Spinal cord (tissue), 10 donors: ENCODE data around the gene TUBAL3. TPM values are rescaled to one million over a fixed set of nuclear protein-coding genes. Genes with fewer than 3 reads are reported as not detected.

Source experiments
- DNase-seq, 6 donors: peaks; one replicate each; pipeline versions ENCODE4 v3.0.0 to v3.0.0-alpha.2; 2013 to 2015; ENCODE audit warnings: low spot score in 6 of 6, low read depth in 4 of 6
- H3K27ac ChIP-seq: one replicate; pipeline ENCODE4 v1.5.1; 2013; ENCODE audit warnings: low read depth, low read length, control low read depth
- H3K27me3 ChIP-seq: one replicate; pipeline ENCODE4 v1.6.1; 2013; ENCODE audit warnings: low read length; ENCODE audit not compliant: control insufficient read depth, insufficient read depth
- H3K36me3 ChIP-seq: one replicate; pipeline ENCODE4 v1.6.1; 2013; ENCODE audit warnings: low read length; ENCODE audit not compliant: control insufficient read depth, insufficient read depth
- H3K4me1 ChIP-seq: one replicate; pipeline ENCODE4 v1.6.1; 2013; ENCODE audit warnings: low read length; ENCODE audit not compliant: control insufficient read depth, insufficient read depth
- H3K4me3 ChIP-seq: one replicate; pipeline ENCODE4 v1.5.1; 2013; ENCODE audit warnings: low read depth, low read length, control low read depth
- H3K9me3 ChIP-seq: one replicate; pipeline ENCODE4 v1.6.1; 2013; ENCODE audit warnings: low read length; ENCODE audit not compliant: control insufficient read depth, insufficient read depth
- WGBS: methylation state at CpG from one replicate; pipeline ENCODE4 v1.1.5; 2013; ENCODE audit warnings: missing lambda C conversion rate; ENCODE audit not compliant: insufficient coverage; 5-methylcytosine and 5-hydroxymethylcytosine counted together
- polyA plus RNA-seq, 2 donors: library from polyadenylated mRNA; unstranded; fragments of 120-200 nt; gene quantifications; one replicate each; pipeline ENCODE4 v1.2.1, GENCODE V29; 2013; ENCODE audit not compliant: insufficient read length in 2 of 2
- total RNA-seq, 2 donors: library from RNA; depleted of rRNA in 1 of 2; stranded (reverse); fragments of 120-200 nt in 1 of 2; fragments of >200 nt in 1 of 2; gene quantifications; one replicate each; pipeline versions ENCODE4 v1.2.3 to v1.2.4, GENCODE V29; 2013 to 2014
- donor health status: healthy.

Gene TUBAL3
- total and polyA plus RNA-seq, 4 donors = 0.18 to 0.66 TPM; not detected in 2

- DNase-seq = no peak
- Histone ChIP-seq H3K36me3 (no peaks in the 10 kb centered on the region), H3K27ac (no peak overlapping the region), H3K4me3 (no peak overlapping the region), H3K4me1 (no peaks in the 10 kb centered on the region), H3K27me3 (peaks cover 2% of the 10 kb centered on the region), H3K9me3 (no peaks in the 10 kb centered on the region)
- 93% methylated on average over 2 of the region's 6 CpGs for WGBS
Measured at GRCh38 chr10:5355594-5356301, 48.9 kb downstream of the TUBAL3 start.

DNA sequence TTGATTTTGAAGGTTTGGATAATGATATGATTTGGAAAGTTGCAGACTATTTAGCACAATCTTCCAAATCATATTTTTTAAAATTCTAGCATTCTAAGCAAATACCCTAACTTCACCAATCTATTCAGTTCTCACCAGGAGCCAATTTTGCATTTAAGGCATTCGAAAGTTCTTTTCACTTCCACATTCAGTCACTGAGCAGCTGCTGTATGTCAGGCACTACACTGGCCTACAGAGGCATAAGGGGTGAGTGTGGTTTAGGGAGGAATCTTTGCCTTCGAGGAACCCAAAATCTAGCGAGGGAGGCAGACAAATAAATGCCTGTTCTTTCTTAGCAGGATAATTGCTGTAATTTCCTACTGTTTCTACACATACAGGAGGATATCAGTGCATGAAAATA, 50.6 kb downstream of the TUBAL3 start:
- Histone ChIP-seq H3K27me3 (no peaks in the 10 kb centered on the region), H3K36me3 (no peaks in the 10 kb centered on the region), H3K9me3 (no peaks in the 10 kb centered on the region), H3K4me3 (no peak overlapping the region), H3K27ac (no peak overlapping the region), H3K4me1 (no peaks in the 10 kb centered on the region)
- no CpG with 5 or more reads among the region's 3 CpGs for WGBS
- no peak for DNase-seq

- no peaks in the 10 kb centered on the region for H3K36me3 ChIP-seq
- 77% methylated on average over 2 of the region's 2 CpGs for WGBS
- H3K4me1 ChIP-seq = no peaks in the 10 kb centered on the region
- no peak overlapping the region for H3K27ac ChIP-seq
- no peaks in the 10 kb centered on the region for H3K9me3 ChIP-seq
- no peak overlapping the region for H3K4me3 ChIP-seq
- DNase-seq = no peak
- H3K27me3 ChIP-seq = no peaks in the 10 kb centered on the region
Measured at GRCh38 chr10:5349362-5349761, 55.3 kb downstream of the TUBAL3 start.

- no peak overlapping the region for H3K27ac ChIP-seq
- no peaks in the 10 kb centered on the region for H3K4me1 ChIP-seq
- H3K4me3 ChIP-seq = no peak overlapping the region
- H3K27me3 ChIP-seq = no peaks in the 10 kb centered on the region
- H3K36me3 ChIP-seq = no peaks in the 10 kb centered on the region
- peak in 1 of 6 donors; percentile 70 for DNase-seq
- WGBS = 56% methylated on average over 3 of the region's 4 CpGs
- no peaks in the 10 kb centered on the region for H3K9me3 ChIP-seq
Measured at GRCh38 chr10:5346881-5347280, 57.7 kb downstream of the TUBAL3 start.

DNA sequence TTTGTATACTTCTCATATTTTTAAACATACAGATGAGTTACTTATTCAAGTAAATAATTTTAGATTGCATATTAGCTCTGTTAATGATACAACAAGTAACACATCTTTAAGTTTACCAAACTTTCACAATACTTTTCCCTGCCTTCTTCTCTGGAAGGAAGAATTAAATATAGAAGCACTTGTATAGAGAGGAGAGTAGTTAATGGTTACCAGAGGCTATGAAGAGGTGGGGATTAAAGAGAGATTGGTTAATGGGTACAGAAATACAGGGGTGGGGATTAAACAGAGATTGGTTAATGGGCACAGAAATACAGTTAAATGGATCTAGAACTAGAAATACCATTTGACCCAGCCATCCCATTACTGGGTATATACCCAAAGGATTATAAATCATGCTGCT, 59.9 kb downstream of the TUBAL3 start:
- no peaks in the 10 kb centered on the region for H3K27me3 ChIP-seq
- H3K4me3 ChIP-seq = no peak overlapping the region
- H3K36me3 ChIP-seq = no peaks in the 10 kb centered on the region
- no peak overlapping the region for H3K27ac ChIP-seq
- no peaks in the 10 kb centered on the region for H3K4me1 ChIP-seq
- DNase-seq = no peak
- H3K9me3 ChIP-seq = no peaks in the 10 kb centered on the region

GRCh38 chr10:5343979-5344378, 60.6 kb downstream of the TUBAL3 start:
- H3K4me3 ChIP-seq = no peak overlapping the region
- 73% methylated on average over 3 of the region's 4 CpGs for WGBS

GRCh38 chr10:5343561-5343960, 61.1 kb downstream of the TUBAL3 start:
- no peaks in the 10 kb centered on the region for H3K27me3 ChIP-seq
- WGBS = 67% methylated on average over 3 of the region's 4 CpGs
- no peak for DNase-seq

More at GRCh38 chr10:5343979-5344378, 60.6 kb downstream of the TUBAL3 start:
- no peaks in the 10 kb centered on the region for H3K9me3 ChIP-seq
- no peaks in the 10 kb centered on the region for H3K36me3 ChIP-seq
- DNase-seq = no peak
- no peaks in the 10 kb centered on the region for H3K27me3 ChIP-seq
- no peak overlapping the region for H3K27ac ChIP-seq
- H3K4me1 ChIP-seq = no peaks in the 10 kb centered on the region

More at GRCh38 chr10:5343561-5343960, 61.1 kb downstream of the TUBAL3 start:
- H3K9me3 ChIP-seq = no peaks in the 10 kb centered on the region
- no peaks in the 10 kb centered on the region for H3K4me1 ChIP-seq
- no peak overlapping the region for H3K4me3 ChIP-seq
- H3K36me3 ChIP-seq = no peaks in the 10 kb centered on the region
- H3K27ac ChIP-seq = no peak overlapping the region

Other genes with a start within 250 kb of the TUBAL3 start
- under 1 TPM; 0.20 to 0.94 TPM for gene AKR1C8, start 219.7 kb downstream of the TUBAL3 start, total RNA-seq
- gene AKR1C8, start 219.7 kb downstream of the TUBAL3 start, polyA plus RNA-seq = not detected
- gene AKR1C4, start 208.0 kb downstream of the TUBAL3 start, total RNA-seq = not detected
- not detected for gene AKR1C4, start 208.0 kb downstream of the TUBAL3 start, polyA plus RNA-seq
- gene UCN3, start 39.9 kb downstream of the TUBAL3 start, total RNA-seq = under 1 TPM; 0.17 to 0.50 TPM
- gene UCN3, start 39.9 kb downstream of the TUBAL3 start, polyA plus RNA-seq = 1 to 10 TPM in 1 of 2 donors, under 1 TPM in 1; 0.86 to 1.1 TPM
- gene NET1, start 7.7 kb upstream of the TUBAL3 start, total RNA-seq = 100 to 1,000 TPM in 1 of 2 donors, 10 to 100 TPM in 1; 91.9 to 190 TPM
- gene NET1, start 7.7 kb upstream of the TUBAL3 start, polyA plus RNA-seq = 10 to 100 TPM; 32.4 to 63.7 TPM
- gene CALML5, start 94.7 kb upstream of the TUBAL3 start, total RNA-seq = not detected
- gene CALML5, start 94.7 kb upstream of the TUBAL3 start, polyA plus RNA-seq = not detected
- gene CALML3, start 120.1 kb upstream of the TUBAL3 start, total RNA-seq = not detected
- gene CALML3, start 120.1 kb upstream of the TUBAL3 start, polyA plus RNA-seq = under 1 TPM in 1 of 2 donors, not detected in 1; 0.08 TPM